Heart left ventricle (tissue), 13 donors: ENCODE data around the gene LRP1B.

Experiments used
- CTCF ChIP-seq, 12 donors: fragments of 200-600 bp; sonication (generic) in 4 of 12; IDR thresholded peaks; one replicate each; pipeline versions ENCODE4 v1.5.0 to v1.8.0; 2018 to 2022; ENCODE audit warnings: antibody characterized with exemption in 12 of 12, mild to moderate bottlenecking in 5 of 12
- POLR2A ChIP-seq, 2 donors: fragments of 450-650 bp; IDR thresholded peaks; one replicate each; pipeline ENCODE4 v1.6.1; 2017; ENCODE audit warnings: antibody characterized with exemption in 2 of 2, mild to moderate bottlenecking in 2 of 2, moderate library complexity in 2 of 2
- donor health status: ischemic (EF 13 %, LVEDD 7.1; RV severe dilation, severe dysfunction).
- donor health status: DM: no; HTN: yes; CAD: no.
- donor health status: DM: no; HTN: no; CAD: no.
- donor health status: ischemic (EF 25% LVEDD 6.9; RV normal size, moderate dysfunction).
- donor health status: ischemic (EF 25% LVEDD 5.7; RV mildly dilated, moderate dysfunction).
- donor health status: ischemic (EF 35%, LVEDD 5.7; RV mildly dilated, moderate dysfunction).
- donor health status: nonischemic (EF 11% LVEDD 7.7; RV severe dilation, severe dysfunction).
- donor health status: DM: yes; HTN: yes; CAD: no.
- donor health status: PGD.
- donor health status: ischemic (EF 29% LVEDD 5.4; RV normal size, mild dysfunction).
- donor health status: nonischemic (EF 23%, LVEDD 6.1; RV moderate dilation, normal function).

GRCh38 chr2:141570474-141571131, 560.2 kb downstream of the LRP1B start:
- TF ChIP-seq CTCF (IDR thresholded peaks at IDR 0.05) (no peak), POLR2A (IDR thresholded peaks at IDR 0.05) (no peak)
